H9 (cell line): Measurements from ENCODE around the gene MISP. TPM values are rescaled to one million over a fixed set of nuclear protein-coding genes. Genes with fewer than 3 reads are reported as not detected.

Experiments
- DNase-seq: peaks from one replicate; pipeline ENCODE4 v3.0.0-alpha.2; 2017
- H2AFZ ChIP-seq: one replicate; pipeline ENCODE4 v1.6.1; 2013; ENCODE audit warnings: mild to moderate bottlenecking, low read length, control low read depth, moderate library complexity
- H2AK5ac ChIP-seq: 2 replicates; pipeline ENCODE4 v1.6.1; 2013; ENCODE audit warnings: low read length, control low read depth, mixed read lengths; ENCODE audit not compliant: insufficient read length
- H2BK120ac ChIP-seq: one replicate; pipeline ENCODE4 v1.6.1; 2013; ENCODE audit warnings: low read depth, mild to moderate bottlenecking, low read length, control low read depth, inconsistent platforms; ENCODE audit not compliant: poor library complexity, severe bottlenecking
- H2BK12ac ChIP-seq: 2 replicates; pipeline ENCODE4 v1.6.1; 2013; ENCODE audit warnings: low read length, control low read depth, mixed read lengths, low read depth; ENCODE audit not compliant: insufficient read length
- H2BK15ac ChIP-seq: 2 replicates; pipeline ENCODE4 v1.6.1; 2013; ENCODE audit warnings: low read depth, low read length, control low read depth
- H2BK20ac ChIP-seq: one replicate; pipeline ENCODE4 v1.6.1; 2013; ENCODE audit warnings: low read depth, mild to moderate bottlenecking, low read length, control low read depth, inconsistent platforms; ENCODE audit not compliant: poor library complexity, severe bottlenecking
- H2BK5ac ChIP-seq: 2 replicates; pipeline ENCODE4 v1.6.1; 2013; ENCODE audit warnings: low read length, control low read depth, mixed read lengths; ENCODE audit not compliant: insufficient read length
- H3K14ac ChIP-seq: 2 replicates; pipeline ENCODE4 v1.6.1; 2013; ENCODE audit warnings: low read length, control low read depth; ENCODE audit not compliant: insufficient read depth
- H3K18ac ChIP-seq: 2 replicates; pipeline ENCODE4 v1.6.1; 2013; ENCODE audit warnings: low read depth, mild to moderate bottlenecking, mixed read lengths, low read length, control low read depth; ENCODE audit not compliant: insufficient read length
- H3K23ac ChIP-seq: 2 replicates; pipeline ENCODE4 v1.6.1; 2013; ENCODE audit warnings: low read length, control low read depth, mixed read lengths, low read depth; ENCODE audit not compliant: insufficient read length
- H3K23me2 ChIP-seq: 2 replicates; pipeline ENCODE4 v1.6.1; 2013; ENCODE audit warnings: low read depth, mild to moderate bottlenecking, mixed read lengths, low read length, control low read depth; ENCODE audit not compliant: insufficient read length, poor library complexity, severe bottlenecking
- H3K27ac ChIP-seq: 2 replicates; pipeline ENCODE4 v1.5.1; 2013; ENCODE audit warnings: low read length, control low read depth, mixed read lengths, low read depth; ENCODE audit not compliant: insufficient read length
- H3K27me3 ChIP-seq: 2 replicates; pipeline ENCODE4 v1.6.1; 2013; ENCODE audit warnings: low read length, control low read depth, inconsistent platforms; ENCODE audit not compliant: insufficient read depth
- H3K4ac ChIP-seq: 2 replicates; pipeline ENCODE4 v1.6.1; 2013; ENCODE audit warnings: low read depth, mild to moderate bottlenecking, control low read depth, inconsistent platforms, low read length, moderate library complexity
- H3K4me1 ChIP-seq: 2 replicates; pipeline ENCODE4 v1.6.1; 2013; ENCODE audit warnings: low read length, control low read depth, inconsistent platforms; ENCODE audit not compliant: insufficient read depth
- H3K4me2 ChIP-seq: 2 replicates; pipeline ENCODE4 v1.6.1; 2013; ENCODE audit warnings: low read length, control low read depth, mixed read lengths; ENCODE audit not compliant: insufficient read length, insufficient read depth
- H3K56ac ChIP-seq: 2 replicates; pipeline ENCODE4 v1.6.1; 2013; ENCODE audit warnings: low read depth, mild to moderate bottlenecking, mixed read lengths, low read length, control low read depth; ENCODE audit not compliant: insufficient read length
- H3K79me1 ChIP-seq: 2 replicates; pipeline ENCODE4 v1.6.1; 2013; ENCODE audit warnings: low read depth, mild to moderate bottlenecking, moderate library complexity, low read length, control low read depth, inconsistent platforms; ENCODE audit not compliant: insufficient read depth, poor library complexity, severe bottlenecking
- H3K79me2 ChIP-seq: 2 replicates; pipeline ENCODE4 v1.6.1; 2013; ENCODE audit warnings: low read length, control low read depth, inconsistent platforms; ENCODE audit not compliant: insufficient read depth
- H3K9ac ChIP-seq: 2 replicates; pipeline ENCODE4 v1.6.1; 2013; ENCODE audit warnings: low read length, control low read depth, mixed read lengths; ENCODE audit not compliant: insufficient read length; ENCODE audit errors: extremely low read depth
- H3K9me3 ChIP-seq: one replicate; pipeline ENCODE4 v1.6.1; 2013; ENCODE audit warnings: low read depth, low read length, inconsistent platforms; ENCODE audit not compliant: control insufficient read depth
- H3T11ph ChIP-seq: one replicate; pipeline ENCODE4 v1.6.1; 2013; ENCODE audit warnings: mild to moderate bottlenecking, low read length, control low read depth, inconsistent platforms
- H4K20me1 ChIP-seq: one replicate; pipeline ENCODE4 v1.6.1; 2013; ENCODE audit not compliant: control insufficient read depth, insufficient read length, insufficient read depth
- H4K5ac ChIP-seq: 2 replicates; pipeline ENCODE4 v1.6.1; 2013; ENCODE audit warnings: low read depth, mild to moderate bottlenecking, mixed read lengths, low read length, control low read depth; ENCODE audit not compliant: insufficient read length
- H4K8ac ChIP-seq: replicated peaks from 2 replicates; pipeline ENCODE4 v1.6.1; 2013; ENCODE audit warnings: low read length, control low read depth, mixed read lengths, low read depth; ENCODE audit not compliant: insufficient read length
- H4K91ac ChIP-seq: 2 replicates; pipeline ENCODE4 v1.6.1; 2013; ENCODE audit warnings: low read depth, mild to moderate bottlenecking, moderate library complexity, mixed read lengths, low read length, control low read depth; ENCODE audit not compliant: insufficient read length
- H3K27ac Mint-ChIP-seq, 3 experiments: 2 replicates in 2 of 3; 3 replicates in 1 of 3; pipeline ENCODE4 v1.8.0; 2020 to 2021; ENCODE audit warnings: mixed read lengths in 3 of 3, mild to moderate bottlenecking in 1 of 3, moderate library complexity in 1 of 3
- H3K27me3 Mint-ChIP-seq: 2 replicates; pipeline ENCODE4 v1.8.0; 2021; ENCODE audit warnings: low read depth, mild to moderate bottlenecking, moderate library complexity, mixed read lengths
- H3K36me3 Mint-ChIP-seq, 3 experiments: 2 replicates in 2 of 3; 3 replicates in 1 of 3; pipeline ENCODE4 v1.8.0; 2020 to 2021; ENCODE audit warnings: low read depth in 3 of 3, mixed read lengths in 3 of 3; ENCODE audit not compliant: insufficient read depth in 1 of 3
- H3K4me1 Mint-ChIP-seq, 2 experiments: 2 replicates each; pipeline ENCODE4 v1.8.0; 2020; ENCODE audit warnings: mixed read lengths in 2 of 2
- H3K4me3 Mint-ChIP-seq, 2 experiments: 2 replicates in 1 of 2; 3 replicates in 1 of 2; pipeline ENCODE4 v1.8.0; 2020 to 2021; ENCODE audit warnings: mild to moderate bottlenecking in 2 of 2, mixed read lengths in 2 of 2, moderate library complexity in 1 of 2
- H3K9me3 Mint-ChIP-seq, 2 experiments: 2 replicates in 1 of 2; 3 replicates in 1 of 2; pipeline ENCODE4 v1.8.0; 2020; ENCODE audit warnings: mild to moderate bottlenecking in 2 of 2, mixed read lengths in 2 of 2, moderate library complexity in 1 of 2
- WGBS: extraction: QIAGEN DNeasy Blood & Tissue Kit; methylation state at CpG from one replicate; pipeline ENCODE4 v1.1.7; 2013; ENCODE audit warnings: missing lambda C conversion rate, low lambda C conversion rate, mixed read lengths; ENCODE audit not compliant: insufficient read length; ENCODE audit errors: extremely low coverage; 5-methylcytosine and 5-hydroxymethylcytosine counted together
- total RNA-seq: library from RNA; stranded (reverse); gene quantifications from 2 replicates; pipeline ENCODE4 v1.2.1, GENCODE V29; 2021
- TF ChIP-seq, protein P1 (sequence below): fragments of 200-600 bp; sonication (generic); conservative IDR thresholded peaks from 3 replicates; pipeline ENCODE4 v1.8.0; 2021; ENCODE audit warnings: antibody characterized with exemption, mild to moderate bottlenecking

The MISP gene
- total RNA-seq, 1 experiment from 2014 or later = 0.44 TPM

DNA sequence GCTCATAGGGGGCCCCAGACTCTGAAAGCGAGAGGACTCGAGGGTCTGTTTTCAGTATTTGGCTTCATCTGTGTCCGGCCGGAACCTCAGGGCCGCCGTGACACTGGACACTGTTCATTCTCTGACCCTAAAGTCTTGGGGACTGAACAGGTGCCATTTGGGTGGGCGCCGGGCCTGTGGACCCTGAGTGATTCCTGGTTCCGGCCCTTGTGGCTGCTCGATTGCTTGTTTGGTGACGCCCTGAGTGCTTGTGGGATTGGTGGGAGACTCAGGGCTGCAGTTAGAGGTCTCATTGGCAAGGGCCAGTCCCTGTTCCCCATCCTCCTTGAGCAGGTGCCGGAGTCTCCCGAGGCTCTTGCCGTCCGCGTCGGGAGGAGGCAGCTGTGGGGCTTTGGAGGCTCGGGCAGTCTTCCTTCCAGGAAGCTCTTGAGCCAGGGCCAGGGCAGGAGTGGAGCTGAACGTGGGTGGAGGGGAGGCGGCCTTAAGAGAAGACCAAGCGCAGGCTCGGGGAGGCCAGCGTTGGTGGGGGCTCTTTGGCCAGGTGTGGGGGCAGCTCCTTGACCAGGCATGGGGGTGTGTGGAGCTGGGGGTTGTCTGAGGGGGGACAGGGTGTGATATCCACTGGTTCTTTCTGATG is 51.1 kb downstream of the MISP start:
- H4K5ac ChIP-seq = no peak overlapping the region
- no peak overlapping the region for H2BK120ac ChIP-seq
- peak overlapping the region; percentile 5; the same call in 1 of the 2 replicates for H3K14ac ChIP-seq
- DNase-seq = peak; percentile 30
- no peak overlapping the region for H2BK5ac ChIP-seq
- no peak overlapping the region for H4K91ac ChIP-seq
- H3K23ac ChIP-seq = no peak overlapping the region
- WGBS = no CpG with 5 or more reads among the region's 23 CpGs
- no peak overlapping the region for H3K27ac ChIP-seq
- H3K4me1 ChIP-seq = no peaks in the 10 kb centered on the region; the same call in 1 of the 2 replicates
- Mint-ChIP-seq H3K9me3 (no peaks in the 10 kb centered on the region), H3K27me3 (no peaks in the 10 kb centered on the region), H3K4me1 (peaks cover 23 to 36% of the 10 kb centered on the region in 2 experiments), H3K4me3 (peak overlapping the region; percentile 30 to 48), H3K36me3 (peaks cover 49 to 73% (median 69%) of the 10 kb centered on the region in 3 experiments; a peak in 6 of 7 replicates), H3K27ac (peak overlapping the region; percentile 48 to 91 (median 70); a peak in 5 of 7 replicates)
- H3K4ac ChIP-seq = no peak overlapping the region
- no peak overlapping the region for H3K9ac ChIP-seq
- H2BK12ac ChIP-seq = no peak overlapping the region
- H3K9me3 ChIP-seq = no peaks in the 10 kb centered on the region
- no peak overlapping the region for H2AK5ac ChIP-seq
- no peak overlapping the region for H2AFZ ChIP-seq
- peaks cover 9% of the 10 kb centered on the region for H3K23me2 ChIP-seq
- H3K79me1 ChIP-seq = peaks cover 13% of the 10 kb centered on the region
- no peak overlapping the region for H4K8ac ChIP-seq
- H3K56ac ChIP-seq = no peak overlapping the region
- peaks cover 63% of the 10 kb centered on the region for H3K79me2 ChIP-seq
- peaks cover 4% of the 10 kb centered on the region for H4K20me1 ChIP-seq
- no peaks in the 10 kb centered on the region for H3K27me3 ChIP-seq
- TF ChIP-seq, protein P1, sequence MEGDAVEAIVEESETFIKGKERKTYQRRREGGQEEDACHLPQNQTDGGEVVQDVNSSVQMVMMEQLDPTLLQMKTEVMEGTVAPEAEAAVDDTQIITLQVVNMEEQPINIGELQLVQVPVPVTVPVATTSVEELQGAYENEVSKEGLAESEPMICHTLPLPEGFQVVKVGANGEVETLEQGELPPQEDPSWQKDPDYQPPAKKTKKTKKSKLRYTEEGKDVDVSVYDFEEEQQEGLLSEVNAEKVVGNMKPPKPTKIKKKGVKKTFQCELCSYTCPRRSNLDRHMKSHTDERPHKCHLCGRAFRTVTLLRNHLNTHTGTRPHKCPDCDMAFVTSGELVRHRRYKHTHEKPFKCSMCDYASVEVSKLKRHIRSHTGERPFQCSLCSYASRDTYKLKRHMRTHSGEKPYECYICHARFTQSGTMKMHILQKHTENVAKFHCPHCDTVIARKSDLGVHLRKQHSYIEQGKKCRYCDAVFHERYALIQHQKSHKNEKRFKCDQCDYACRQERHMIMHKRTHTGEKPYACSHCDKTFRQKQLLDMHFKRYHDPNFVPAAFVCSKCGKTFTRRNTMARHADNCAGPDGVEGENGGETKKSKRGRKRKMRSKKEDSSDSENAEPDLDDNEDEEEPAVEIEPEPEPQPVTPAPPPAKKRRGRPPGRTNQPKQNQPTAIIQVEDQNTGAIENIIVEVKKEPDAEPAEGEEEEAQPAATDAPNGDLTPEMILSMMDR = no peak
- no peak overlapping the region for H3K4me2 ChIP-seq
- H3K18ac ChIP-seq = no peak overlapping the region
- H2BK15ac ChIP-seq = no peak overlapping the region
- H3T11ph ChIP-seq = no peak overlapping the region
- H2BK20ac ChIP-seq = no peak overlapping the region
